ENCODE results near the gene C19orf33.

DNA sequence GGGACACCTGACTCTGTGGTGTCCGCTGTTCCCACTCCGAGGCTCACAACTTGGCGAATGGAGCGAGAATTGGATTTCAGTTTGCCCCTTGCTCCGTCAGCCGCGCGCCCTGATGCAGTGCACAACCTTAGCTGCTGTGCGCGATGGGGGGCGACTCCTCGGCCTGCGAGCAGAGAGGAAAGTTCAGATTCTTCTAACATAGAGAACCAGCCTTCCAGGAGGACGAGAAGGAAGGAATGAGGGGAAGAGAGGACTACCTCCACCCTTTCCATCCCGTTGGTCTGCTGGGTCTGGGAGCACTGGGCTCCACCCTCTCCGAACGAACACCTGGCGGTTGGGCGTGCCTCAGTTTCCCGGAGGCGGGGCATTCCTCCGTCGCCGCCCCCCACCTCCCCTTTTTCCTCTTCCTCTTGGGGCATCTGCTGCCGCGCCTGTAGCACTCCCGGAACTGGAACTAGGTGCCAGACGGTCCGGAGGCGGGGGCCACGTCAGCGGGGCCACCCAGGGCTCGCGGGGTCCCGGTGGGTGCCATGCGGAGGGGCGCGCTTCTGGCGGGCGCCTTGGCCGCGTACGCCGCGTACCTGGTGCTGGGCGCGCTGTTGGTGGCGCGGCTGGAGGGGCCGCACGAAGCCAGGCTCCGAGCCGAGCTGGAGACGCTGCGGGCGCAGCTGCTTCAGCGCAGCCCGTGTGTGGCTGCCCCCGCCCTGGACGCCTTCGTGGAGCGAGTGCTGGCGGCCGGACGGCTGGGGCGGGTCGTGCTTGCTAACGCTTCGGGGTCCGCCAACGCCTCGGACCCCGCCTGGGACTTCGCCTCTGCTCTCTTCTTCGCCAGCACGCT lies 15.6 kb downstream of the C19orf33 start, which contains the start of gene KCNK6:
- TF ChIP-seq, protein P1, sequence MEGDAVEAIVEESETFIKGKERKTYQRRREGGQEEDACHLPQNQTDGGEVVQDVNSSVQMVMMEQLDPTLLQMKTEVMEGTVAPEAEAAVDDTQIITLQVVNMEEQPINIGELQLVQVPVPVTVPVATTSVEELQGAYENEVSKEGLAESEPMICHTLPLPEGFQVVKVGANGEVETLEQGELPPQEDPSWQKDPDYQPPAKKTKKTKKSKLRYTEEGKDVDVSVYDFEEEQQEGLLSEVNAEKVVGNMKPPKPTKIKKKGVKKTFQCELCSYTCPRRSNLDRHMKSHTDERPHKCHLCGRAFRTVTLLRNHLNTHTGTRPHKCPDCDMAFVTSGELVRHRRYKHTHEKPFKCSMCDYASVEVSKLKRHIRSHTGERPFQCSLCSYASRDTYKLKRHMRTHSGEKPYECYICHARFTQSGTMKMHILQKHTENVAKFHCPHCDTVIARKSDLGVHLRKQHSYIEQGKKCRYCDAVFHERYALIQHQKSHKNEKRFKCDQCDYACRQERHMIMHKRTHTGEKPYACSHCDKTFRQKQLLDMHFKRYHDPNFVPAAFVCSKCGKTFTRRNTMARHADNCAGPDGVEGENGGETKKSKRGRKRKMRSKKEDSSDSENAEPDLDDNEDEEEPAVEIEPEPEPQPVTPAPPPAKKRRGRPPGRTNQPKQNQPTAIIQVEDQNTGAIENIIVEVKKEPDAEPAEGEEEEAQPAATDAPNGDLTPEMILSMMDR (conservative IDR thresholded peaks at IDR 0.05; ENCODE audit: low read depth, low read length): no peak
- no peak for TF ChIP-seq EZH2 (IDR thresholded peaks at IDR 0.05; ENCODE audit: borderline replicate concordance, low read depth, low read length, poor library complexity, severe bottlenecking)

Measured in A673 (cell line).